Measurements from ENCODE around the gene INAVA.
"Not testable (repeated sequence)": the region's sequence is repeated elsewhere in the genome, so short reads cannot be mapped to it uniquely, and the experiment has no call there.

The INAVA gene

GRCh38 chr1:200949626-200950025 is 54.9 kb downstream of the INAVA start:
- DNase-seq, result no peak
- in situ Hi-C loops (cut with MboI; ENCODE audit: low pct_unique_long_range_greater_than_20kb, low sequenced_read_pairs), result no loop called here

DNA sequence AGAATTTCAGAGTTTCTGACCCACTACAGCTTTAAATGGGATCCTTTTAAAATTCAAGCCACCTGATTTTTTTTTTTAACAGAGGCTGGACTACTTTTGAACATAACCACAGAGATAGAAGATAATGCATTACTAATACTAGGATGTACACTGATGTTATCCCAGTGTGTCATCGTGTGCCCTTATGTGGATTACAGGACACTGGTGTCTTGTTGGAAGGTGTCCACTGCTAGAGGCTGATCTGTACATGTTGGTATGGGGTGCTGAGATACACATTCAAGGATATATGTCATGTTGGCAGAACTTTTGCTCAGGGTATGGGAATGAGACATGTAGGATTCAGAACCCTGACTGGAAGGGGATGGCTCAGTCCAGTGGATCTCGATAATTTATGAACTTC is 56.3 kb downstream of the INAVA start:
- no peak for DNase-seq
- in situ Hi-C loops (cut with MboI; ENCODE audit: low pct_unique_long_range_greater_than_20kb, low sequenced_read_pairs), result no loop called here

DNA sequence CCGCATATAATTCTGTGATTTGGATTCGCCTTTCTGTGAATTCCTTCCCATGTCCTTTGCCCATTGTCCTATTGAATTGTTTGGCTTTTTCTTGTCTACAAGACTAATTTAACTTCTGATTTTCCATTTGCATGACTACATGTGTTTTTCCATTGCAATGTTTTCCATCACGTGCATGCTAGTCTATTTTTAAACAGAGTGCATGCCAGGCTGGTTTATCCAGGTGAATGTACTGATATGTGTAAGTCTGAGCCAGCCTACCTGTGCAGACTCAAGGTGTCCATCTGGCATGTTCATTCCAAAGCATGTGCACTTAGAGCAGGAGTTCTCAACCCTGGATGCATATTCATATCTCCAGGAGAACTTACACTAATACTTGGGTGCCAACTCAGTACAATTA is 59.7 kb downstream of the INAVA start:
- in situ Hi-C loops (cut with MboI; ENCODE audit: low pct_unique_long_range_greater_than_20kb, low sequenced_read_pairs), result no loop called here

DNA sequence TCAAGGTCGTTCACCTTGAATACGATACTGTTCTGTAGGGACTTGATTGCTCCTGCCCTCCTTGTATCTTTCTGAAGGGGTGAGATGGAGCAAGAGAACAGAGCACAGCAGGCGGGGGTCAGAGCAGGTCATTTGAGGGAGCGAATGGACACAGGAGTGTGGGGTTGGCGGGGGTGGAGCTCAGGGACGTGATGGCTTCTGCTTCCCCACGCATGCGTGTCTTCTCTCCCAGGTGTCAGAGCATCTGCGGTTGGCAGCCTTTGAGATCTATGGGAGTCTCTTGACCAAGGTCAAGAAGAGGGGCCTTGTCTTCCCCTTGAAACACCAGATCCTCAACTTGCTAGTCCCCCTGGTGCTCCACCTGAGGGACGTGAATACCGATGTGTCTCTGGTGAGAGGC is 63.9 kb downstream of the INAVA start:
- in situ Hi-C loops (cut with MboI; ENCODE audit: low pct_unique_long_range_greater_than_20kb, low sequenced_read_pairs), result no loop called here
- no peak for DNase-seq

More for the DNA sequence above, 59.7 kb downstream of the INAVA start:
- no peak for DNase-seq

GRCh38 chr1:200959411-200959921 is 64.8 kb downstream of the INAVA start:
- no peak for DNase-seq
- in situ Hi-C loops (cut with MboI; ENCODE audit: low pct_unique_long_range_greater_than_20kb, low sequenced_read_pairs), result no loop called here

GRCh38 chr1:200960236-200960947 is 65.7 kb downstream of the INAVA start:
- in situ Hi-C loops (cut with MboI; ENCODE audit: low pct_unique_long_range_greater_than_20kb, low sequenced_read_pairs), result no loop called here
- DNase-seq, result no peak

DNA sequence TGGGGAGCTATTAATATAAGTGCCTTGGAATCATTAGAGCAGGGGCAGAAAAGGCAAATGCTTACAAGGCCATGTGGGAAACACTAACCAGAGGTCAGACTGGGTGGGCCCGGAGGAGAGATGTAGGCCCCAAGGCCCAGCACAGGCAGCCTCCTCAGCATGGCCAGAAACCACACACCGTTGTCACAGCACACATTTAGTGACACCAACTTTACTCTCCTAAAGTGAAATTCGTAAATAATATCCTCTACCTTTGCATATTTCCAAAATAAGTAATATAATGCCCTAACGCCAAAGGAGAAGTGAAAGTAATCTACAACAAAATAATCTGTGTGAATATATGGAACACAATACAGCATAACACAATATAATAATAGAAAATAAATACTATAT is 66.2 kb downstream of the INAVA start:
- no peak for DNase-seq
- in situ Hi-C loops (cut with MboI; ENCODE audit: low pct_unique_long_range_greater_than_20kb, low sequenced_read_pairs), result no loop called here

DNA sequence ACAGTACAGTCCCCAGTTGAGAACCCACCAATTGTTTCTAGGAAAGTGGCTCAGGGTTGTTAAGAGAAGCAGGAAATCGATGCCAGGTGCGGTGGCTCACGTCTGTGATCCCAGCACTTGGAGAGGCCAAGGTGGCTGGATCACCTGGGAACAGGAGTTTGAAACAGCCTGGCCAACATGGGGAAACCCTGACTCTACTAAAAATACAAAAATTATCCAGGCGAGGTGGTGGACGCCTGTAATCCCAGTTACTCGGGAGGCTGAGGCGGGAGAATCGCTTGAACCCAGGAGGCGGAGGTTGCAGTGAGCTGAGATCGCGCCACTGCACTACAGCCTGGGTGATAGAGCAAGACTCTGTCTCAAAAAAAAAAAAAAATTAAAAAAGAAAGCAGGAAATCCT is 67.5 kb downstream of the INAVA start:
- DNase-seq; in situ Hi-C loops (cut with MboI; ENCODE audit: low pct_unique_long_range_greater_than_20kb, low sequenced_read_pairs): not testable (repeated sequence)

GRCh38 chr1:200962631-200963030 is 67.9 kb downstream of the INAVA start:
- no peak for DNase-seq
- in situ Hi-C loops (cut with MboI; ENCODE audit: low pct_unique_long_range_greater_than_20kb, low sequenced_read_pairs), result no loop called here

GRCh38 chr1:200963076-200963475 is 68.4 kb downstream of the INAVA start:
- DNase-seq, result no peak

GRCh38 chr1:200963888-200964287 is 69.2 kb downstream of the INAVA start:
- in situ Hi-C loops (cut with MboI; ENCODE audit: low pct_unique_long_range_greater_than_20kb, low sequenced_read_pairs); DNase-seq: not testable (repeated sequence)

More at GRCh38 chr1:200963076-200963475, 68.4 kb downstream of the INAVA start:
- in situ Hi-C loops (cut with MboI; ENCODE audit: low pct_unique_long_range_greater_than_20kb, low sequenced_read_pairs), result no loop called here

Data from KBM-7 (cell line).